SH-SY5Y (cell line): Measurements from ENCODE around the gene TNFRSF11A.

Experiments used
- GATA2 ChIP-seq: IDR thresholded peaks from 2 replicates; pipeline ENCODE4 v1.6.1; 2011; ENCODE audit warnings: mild to moderate bottlenecking, low read depth, low read length
- GATA3 ChIP-seq: IDR thresholded peaks from 2 replicates; pipeline ENCODE4 v1.6.1; 2011; ENCODE audit warnings: low read depth, mild to moderate bottlenecking, low read length, moderate library complexity

GRCh38 chr18:62398291-62398690 lies 73.2 kb downstream of the TNFRSF11A start:
- TF ChIP-seq GATA2 (no peak), GATA3 (no peak)
